DOHH2 (cell line): ENCODE measurements around the gene TRAPPC2L.

ENCODE experiments used
- H3F3A ChIP-seq: fragments of 200-600 bp; sonication (generic), shearing (Covaris generic); 2 replicates; pipeline ENCODE4 v1.6.0; 2016; ENCODE audit warnings: antibody characterized with exemption, mild to moderate bottlenecking; ENCODE audit not compliant: control insufficient read depth, insufficient read depth
- H3K27ac ChIP-seq: fragments of 200-600 bp; sonication (generic); 2 replicates; pipeline ENCODE4 v1.5.1; 2014; ENCODE audit warnings: low read depth, mild to moderate bottlenecking, low read length, moderate library complexity
- H3K27me3 ChIP-seq: fragments of 200-600 bp; sonication (generic); 2 replicates; pipeline ENCODE4 v1.6.1; 2014; ENCODE audit warnings: mild to moderate bottlenecking, low read length, mixed read lengths; ENCODE audit not compliant: control insufficient read depth
- H3K36me3 ChIP-seq: fragments of 200-600 bp; sonication (generic); 2 replicates; pipeline ENCODE4 v1.6.1; 2014; ENCODE audit warnings: mild to moderate bottlenecking, low read length, moderate library complexity, mixed read lengths; ENCODE audit not compliant: control insufficient read depth
- H3K4me1 ChIP-seq: fragments of 200-600 bp; sonication (generic); 2 replicates; pipeline ENCODE4 v1.6.1; 2014; ENCODE audit warnings: mild to moderate bottlenecking, low read length, mixed read lengths; ENCODE audit not compliant: control insufficient read depth
- H3K4me2 ChIP-seq: fragments of 200-600 bp; sonication (generic); 2 replicates; pipeline ENCODE4 v1.6.0; 2014; ENCODE audit warnings: mild to moderate bottlenecking, low read length, moderate library complexity
- H3K4me3 ChIP-seq: fragments of 200-600 bp; sonication (generic); 2 replicates; pipeline ENCODE4 v1.5.1; 2014; ENCODE audit warnings: mild to moderate bottlenecking, low read length, mixed read lengths
- H3K79me2 ChIP-seq: fragments of 200-600 bp; sonication (generic); 2 replicates; pipeline ENCODE4 v1.6.1; 2014; ENCODE audit warnings: mild to moderate bottlenecking, low read length, mixed read lengths; ENCODE audit not compliant: control insufficient read depth
- H3K9me2 ChIP-seq: fragments of 200-600 bp; sonication (generic); replicated peaks from 2 replicates; pipeline ENCODE4 v1.6.1; 2014; ENCODE audit warnings: mild to moderate bottlenecking, low read length, mixed read lengths; ENCODE audit not compliant: control insufficient read depth
- H3K9me3 ChIP-seq: fragments of 200-600 bp; sonication (generic); 2 replicates; pipeline ENCODE4 v1.6.1; 2014; ENCODE audit warnings: antibody characterized with exemption, low read length, mixed read lengths; ENCODE audit not compliant: control insufficient read depth, insufficient read depth
- H4K20me1 ChIP-seq: fragments of 200-600 bp; sonication (generic); 2 replicates; pipeline ENCODE4 v1.6.0; 2014; ENCODE audit warnings: low read depth, mild to moderate bottlenecking, antibody characterized with exemption, low read length, moderate library complexity; ENCODE audit not compliant: control insufficient read depth, insufficient read depth
- CTCF ChIP-seq: fragments of 200-600 bp; sonication (generic); IDR thresholded peaks from one replicate; pipeline ENCODE4 v1.5.1; 2014; ENCODE audit warnings: antibody characterized with exemption, mild to moderate bottlenecking, low read depth, low read length; ENCODE audit not compliant: poor library complexity, severe bottlenecking
- EZH2phosphoT487 ChIP-seq: fragments of 200-600 bp; sonication (generic); IDR thresholded peaks from 2 replicates; pipeline ENCODE4 v1.6.1; 2017; ENCODE audit warnings: borderline replicate concordance, mild to moderate bottlenecking, antibody characterized with exemption, low read length, moderate library complexity, mixed read lengths

TRAPPC2L gene

DNA sequence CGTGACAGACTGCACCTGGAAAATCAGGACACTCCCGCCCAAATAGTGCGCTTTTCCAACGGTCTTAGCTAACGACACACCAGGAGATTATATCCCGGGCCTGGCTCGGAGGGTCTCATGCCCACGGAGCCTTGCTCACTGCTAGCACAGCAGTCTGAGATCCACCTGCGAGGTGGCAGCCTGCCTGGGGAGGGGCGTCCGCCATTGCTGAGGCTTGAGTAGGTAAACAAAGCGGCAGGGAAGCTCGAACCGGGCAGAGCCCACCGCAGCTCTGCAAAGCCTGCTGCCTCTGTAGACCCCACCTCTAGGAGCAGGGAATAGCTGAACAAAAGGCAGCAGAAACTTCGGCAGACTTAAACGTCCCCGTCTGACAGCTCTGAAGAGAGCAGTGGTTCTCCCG, 5.3 kb upstream of the TRAPPC2L start:
- H3K4me2 ChIP-seq: no peak overlapping the region
- H3K36me3 ChIP-seq: no peaks in the 10 kb centered on the region
- H4K20me1 ChIP-seq: no peaks in the 10 kb centered on the region
- no peaks in the 10 kb centered on the region for H3K79me2 ChIP-seq
- H3K27ac ChIP-seq: no peak overlapping the region
- peaks cover 16% of the 10 kb centered on the region for H3K4me1 ChIP-seq
- no peaks in the 10 kb centered on the region for H3K9me2 ChIP-seq
- H3K4me3 ChIP-seq: no peak overlapping the region
- TF ChIP-seq EZH2phosphoT487 (no peak), CTCF (no peak)
- no peaks in the 10 kb centered on the region for H3K27me3 ChIP-seq
- H3K9me3 ChIP-seq: no peaks in the 10 kb centered on the region
- peaks cover 7% of the 10 kb centered on the region for H3F3A ChIP-seq

DNA sequence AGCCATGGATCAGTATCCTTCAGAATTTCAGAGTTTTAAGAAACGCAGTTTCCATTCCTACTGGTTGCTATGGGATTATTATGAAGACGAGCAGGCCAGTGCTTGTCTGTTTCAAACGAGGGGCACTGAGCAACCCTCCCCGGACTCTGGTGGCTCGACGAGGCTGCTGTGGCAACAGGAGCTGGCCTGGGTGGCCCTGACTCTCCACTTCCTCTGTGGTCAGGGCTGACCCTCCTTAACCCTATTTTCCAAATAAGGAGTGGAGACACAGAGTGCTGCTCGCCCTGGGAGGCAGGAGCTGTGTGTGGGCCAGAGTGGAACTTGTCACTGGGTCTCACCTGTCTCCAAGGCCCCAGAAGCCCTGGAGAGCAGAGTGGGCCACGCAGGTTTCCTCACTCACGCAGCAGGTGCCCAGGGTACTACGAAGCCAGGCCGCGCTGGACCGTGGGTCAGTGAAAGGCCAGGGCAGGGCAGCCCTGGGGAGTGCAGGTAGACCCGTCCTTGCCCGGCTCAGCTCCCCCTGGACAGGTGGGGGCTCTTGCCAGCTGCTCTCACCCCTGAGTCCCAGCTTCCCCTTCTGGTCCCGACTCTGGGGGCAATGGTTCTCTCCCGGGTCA, 3.5 kb upstream of the TRAPPC2L start:
- H3K27ac ChIP-seq: no peak overlapping the region
- no peaks in the 10 kb centered on the region for H3K27me3 ChIP-seq
- H3K9me3 ChIP-seq: no peaks in the 10 kb centered on the region
- peaks cover 7% of the 10 kb centered on the region for H3F3A ChIP-seq
- no peaks in the 10 kb centered on the region for H3K9me2 ChIP-seq
- TF ChIP-seq CTCF: no peak
- no peak for TF ChIP-seq EZH2phosphoT487
- peaks cover 12% of the 10 kb centered on the region for H3K79me2 ChIP-seq
- no peak overlapping the region for H3K4me3 ChIP-seq
- peaks cover 23% of the 10 kb centered on the region for H3K4me1 ChIP-seq
- H3K36me3 ChIP-seq: no peaks in the 10 kb centered on the region
- H4K20me1 ChIP-seq: no peaks in the 10 kb centered on the region
- no peak overlapping the region for H3K4me2 ChIP-seq

GRCh38 chr16:88854306-88855111, 2.4 kb upstream of the TRAPPC2L start:
- H3K9me3 ChIP-seq: no peaks in the 10 kb centered on the region
- peaks cover 7% of the 10 kb centered on the region; the same call in 1 of the 2 replicates for H3K36me3 ChIP-seq
- H3K9me2 ChIP-seq: no peaks in the 10 kb centered on the region
- H3K79me2 ChIP-seq: peaks cover 14% of the 10 kb centered on the region
- H3K27me3 ChIP-seq: no peaks in the 10 kb centered on the region
- no peak for TF ChIP-seq CTCF
- no peak for TF ChIP-seq EZH2phosphoT487
- no peak overlapping the region for H3K27ac ChIP-seq
- H3K4me3 ChIP-seq: no peak overlapping the region
- H4K20me1 ChIP-seq: no peaks in the 10 kb centered on the region
- H3F3A ChIP-seq: peaks cover 7% of the 10 kb centered on the region
- H3K4me1 ChIP-seq: peaks cover 28% of the 10 kb centered on the region
- 0 out of 2 replicates have a peak overlapping the region, but pooled peaks have one; percentile 2 for H3K4me2 ChIP-seq
